CD14-positive monocyte (primary cell): ENCODE results near the gene DNAH2. TPM values are rescaled to one million over a fixed set of nuclear protein-coding genes. Genes with fewer than 3 reads are reported as not detected.

ENCODE experiments used
- DNase-seq, 3 donors: peaks; one replicate each; pipeline ENCODE4 v3.0.0-alpha.2; 2011 to 2022
- H2AFZ ChIP-seq: 2 replicates; pipeline ENCODE4 v1.6.0; 2012; ENCODE audit warnings: mild to moderate bottlenecking, low read depth, low read length, inconsistent platforms; ENCODE audit not compliant: insufficient read depth, poor library complexity, severe bottlenecking
- H3K27ac ChIP-seq, 2 donors: 1 replicate in 1 of 2; 2 replicates in 1 of 2; pipeline ENCODE4 v1.5.1; 2012 to 2013; ENCODE audit warnings: low read length in 2 of 2, control low read depth in 1 of 2, inconsistent platforms in 1 of 2, low read depth in 1 of 2, mild to moderate bottlenecking in 1 of 2
- H3K27me3 ChIP-seq, 2 donors: one replicate each; pipeline versions ENCODE4 v1.6.0 to v1.6.1; 2011 to 2013; ENCODE audit warnings: low read length in 2 of 2; ENCODE audit not compliant: control insufficient read depth in 2 of 2, insufficient read depth in 2 of 2
- H3K36me3 ChIP-seq, 2 donors: replicated peaks in 1 of 2; 1 replicate in 1 of 2; 2 replicates in 1 of 2; pipeline versions ENCODE4 v1.5.1 to v1.6.1; 2012 to 2013; ENCODE audit warnings: low read length in 2 of 2, control low read depth in 1 of 2, inconsistent platforms in 1 of 2, mild to moderate bottlenecking in 1 of 2; ENCODE audit not compliant: insufficient read depth in 2 of 2, control insufficient read depth in 1 of 2
- H3K4me1 ChIP-seq, 2 donors: 1 replicate in 1 of 2; 2 replicates in 1 of 2; pipeline versions ENCODE4 v1.5.1 to v1.6.1; 2012 to 2013; ENCODE audit warnings: low read length in 2 of 2, control low read depth in 1 of 2, inconsistent platforms in 1 of 2, mild to moderate bottlenecking in 1 of 2, moderate library complexity in 1 of 2; ENCODE audit not compliant: insufficient read depth in 2 of 2, control insufficient read depth in 1 of 2
- H3K4me2 ChIP-seq: replicated peaks from 2 replicates; pipeline ENCODE3; 2012; ENCODE audit warnings: low read length, moderate library complexity, mild to moderate bottlenecking; ENCODE audit not compliant: poor library complexity, severe bottlenecking; ENCODE audit errors: extremely low read depth
- H3K4me3 ChIP-seq, 3 experiments: fragments of 200-600 bp in 1 of 3; sonication (generic) in 1 of 3; replicated peaks in 1 of 3; 1 replicate in 2 of 3; 2 replicates in 1 of 3; pipeline ENCODE4 v1.5.1; 2011 to 2013; ENCODE audit warnings: low read length in 3 of 3, mild to moderate bottlenecking in 3 of 3, control low read depth in 2 of 3, low read depth in 2 of 3, inconsistent platforms in 1 of 3, moderate library complexity in 1 of 3
- H3K79me2 ChIP-seq: 2 replicates; pipeline ENCODE4 v1.6.0; 2012; ENCODE audit warnings: mild to moderate bottlenecking, control low read depth, inconsistent platforms, low read length, moderate library complexity; ENCODE audit not compliant: insufficient read depth
- H3K9ac ChIP-seq: 2 replicates; pipeline ENCODE4 v1.6.0; 2017; ENCODE audit warnings: low read length, mild to moderate bottlenecking; ENCODE audit not compliant: insufficient read depth, poor library complexity, severe bottlenecking
- H3K9me3 ChIP-seq, 2 donors: replicated peaks in 1 of 2; 1 replicate in 1 of 2; 2 replicates in 1 of 2; pipeline versions ENCODE4 v1.5.1 to v1.6.1; 2012 to 2013; ENCODE audit warnings: low read length in 2 of 2, control low read depth in 1 of 2; ENCODE audit not compliant: control insufficient read depth in 1 of 2, insufficient read depth in 1 of 2
- H4K20me1 ChIP-seq: 2 replicates; pipeline ENCODE4 v1.6.0; 2012; ENCODE audit warnings: mild to moderate bottlenecking, low read length, control low read depth, moderate library complexity; ENCODE audit not compliant: insufficient read depth
- H3K27ac Mint-ChIP-seq, 7 donors: one replicate each; pipeline ENCODE4 v1.8.0; 2020; ENCODE audit warnings: mild to moderate bottlenecking in 7 of 7, mixed read lengths in 7 of 7, moderate library complexity in 6 of 7, inconsistent platforms in 2 of 7
- H3K27me3 Mint-ChIP-seq, 3 donors: one replicate each; pipeline ENCODE4 v1.8.0; 2021 to 2022; ENCODE audit warnings: low read depth in 3 of 3, mild to moderate bottlenecking in 3 of 3, mixed read lengths in 3 of 3, moderate library complexity in 3 of 3, inconsistent platforms in 1 of 3
- H3K36me3 Mint-ChIP-seq, 2 donors: one replicate each; pipeline ENCODE4 v1.8.0; 2020; ENCODE audit warnings: mixed read lengths in 2 of 2, inconsistent platforms in 1 of 2, mild to moderate bottlenecking in 1 of 2
- H3K4me1 Mint-ChIP-seq: one replicate; pipeline ENCODE4 v1.8.0; 2020; ENCODE audit warnings: mild to moderate bottlenecking, mixed read lengths
- H3K4me3 Mint-ChIP-seq, 2 donors: one replicate each; pipeline ENCODE4 v1.8.0; 2020; ENCODE audit warnings: mild to moderate bottlenecking in 2 of 2, mixed read lengths in 2 of 2, moderate library complexity in 1 of 2
- H3K9me3 Mint-ChIP-seq, 7 donors: one replicate each; pipeline ENCODE4 v1.8.0; 2020 to 2022; ENCODE audit warnings: mixed read lengths in 7 of 7, mild to moderate bottlenecking in 6 of 7, moderate library complexity in 6 of 7, inconsistent platforms in 2 of 7
- CTCF ChIP-seq: fragments of 200-600 bp; IDR thresholded peaks from one replicate; pipeline ENCODE4 v1.8.0; 2022; ENCODE audit warnings: antibody characterized with exemption, mild to moderate bottlenecking
- WGBS: methylation state at CpG from one replicate; pipeline ENCODE4 v1.1.5; 2013; ENCODE audit warnings: missing lambda C conversion rate; ENCODE audit not compliant: insufficient coverage; 5-methylcytosine and 5-hydroxymethylcytosine counted together
- intact Hi-C, 2 donors: fragments of 100-400 bp; cut with micrococcal nuclease; formaldehyde crosslinking; loops; one replicate each; pipeline versions ENCODE4 v1.15.0 to v1.15.1; 2023
- polyA plus RNA-seq, 3 donors: library from polyadenylated mRNA; depleted of rRNA in 1 of 3; unstranded in 2 of 3; stranded (reverse) in 1 of 3; fragments of 300-500 nt in 2 of 3; fragments of >200 nt in 1 of 3; fragmentation: Illumina TruSeq in 2 of 3; gene quantifications; 1 replicate in 2 of 3; 2 replicates in 1 of 3; pipeline ENCODE4 v1.2.3, GENCODE V29; 2012 to 2021

DNAH2 gene
- polyA plus RNA-seq, 3 donors: 0.03 to 0.15 TPM; not detected in 1

- intact Hi-C loops: no loop called here
- H3K79me2 ChIP-seq: no peaks in the 10 kb centered on the region
- H3K27me3 ChIP-seq: peaks cover 25 to 42% of the 10 kb centered on the region in 2 donors
- H2AFZ ChIP-seq: no peak overlapping the region
- 95% methylated on average over 10 of the region's 13 CpGs for WGBS
- Mint-ChIP-seq H3K4me1 (peaks cover 9% of the 10 kb centered on the region), H3K4me3 (no peak overlapping the region), H3K9me3 (peaks cover 0 to 11% (median 6%) of the 10 kb centered on the region in 7 donors), H3K27ac (no peak overlapping the region), H3K27me3 (peaks cover 43 to 49% (median 45%) of the 10 kb centered on the region in 3 donors), H3K36me3 (peaks cover 43 to 53% of the 10 kb centered on the region in 2 donors)
- no peak overlapping the region for H3K9ac ChIP-seq
- H3K4me1 ChIP-seq: peaks cover 0 to 9% of the 10 kb centered on the region in 2 donors
- no peak overlapping the region for H3K4me3 ChIP-seq
- TF ChIP-seq CTCF: no peak
- no peak overlapping the region for H3K27ac ChIP-seq
- H3K36me3 ChIP-seq: peaks cover 9 to 29% of the 10 kb centered on the region in 2 donors
- no peak for DNase-seq
- no peak overlapping the region for H3K4me2 ChIP-seq
- H4K20me1 ChIP-seq: no peaks in the 10 kb centered on the region
- H3K9me3 ChIP-seq: peaks cover 0 to 12% of the 10 kb centered on the region in 2 donors
Measured at GRCh38 chr17:7702776-7703175, 14.8 kb upstream of the DNAH2 start.

- WGBS: 70% methylated on average over 4 of the region's 24 CpGs
- peaks cover 25 to 45% of the 10 kb centered on the region in 2 donors for H3K27me3 ChIP-seq
- peaks cover 7 to 29% of the 10 kb centered on the region in 2 donors for H3K36me3 ChIP-seq
- Mint-ChIP-seq H3K27me3 (peaks cover 48 to 58% (median 49%) of the 10 kb centered on the region in 3 donors), H3K36me3 (peaks cover 40 to 46% of the 10 kb centered on the region in 2 donors), H3K9me3 (peaks cover 0 to 11% (median 6%) of the 10 kb centered on the region in 7 donors), H3K4me1 (peaks cover 9% of the 10 kb centered on the region), H3K4me3 (peak overlapping the region in 1 of 2 donors; percentile 76), H3K27ac (peak overlapping the region in 2 of 7 donors; percentile 2 to 73)
- H3K4me1 ChIP-seq: peaks cover 0 to 9% of the 10 kb centered on the region in 2 donors
- H3K79me2 ChIP-seq: no peaks in the 10 kb centered on the region
- intact Hi-C loops: no loop called here
- no peak overlapping the region for H3K9ac ChIP-seq
- no peak for DNase-seq
- no peaks in the 10 kb centered on the region for H4K20me1 ChIP-seq
- no peak overlapping the region for H2AFZ ChIP-seq
- H3K9me3 ChIP-seq: peaks cover 0 to 12% of the 10 kb centered on the region in 2 donors
- no peak for TF ChIP-seq CTCF
- H3K27ac ChIP-seq: no peak overlapping the region
- no peak overlapping the region for H3K4me3 ChIP-seq
- no peak overlapping the region for H3K4me2 ChIP-seq
Measured at GRCh38 chr17:7703584-7704479, 13.7 kb upstream of the DNAH2 start.
